Natural killer cell treated with Interleukin-12 subunit alpha and Interleukin-12 subunit beta and Interleukin-15 and Interleukin-18, amount 100 ng/mL, for 72 hours (primary cell): ENCODE measurements around the gene ARL4A. TPM values are rescaled to one million over a fixed set of nuclear protein-coding genes. Genes with fewer than 3 reads are reported as not detected.
A peak's percentile ranks its signal among the peaks of the same experiment; 100 is the strongest.
"Not testable (repeated sequence)": the region's sequence is repeated elsewhere in the genome, so short reads cannot be mapped to it uniquely, and the experiment has no call there.

Experiments used
- ATAC-seq, 2 donors: fragments of 150-1000 bp; cut with Tn5 transposase in 1 of 2; sonication (Bioruptor Pico), chemical (Tn5 transposase) in 1 of 2; 2 replicates each; pipeline ENCODE4 v1.10.0; 2021
- DNase-seq: peaks from one replicate; pipeline ENCODE4 v3.0.0; 2022; ENCODE audit warnings: low spot score
- H3K27ac Mint-ChIP-seq, 2 donors: 1 replicate in 1 of 2; 2 replicates in 1 of 2; pipeline ENCODE4 v1.8.0; 2022; ENCODE audit warnings: mixed read lengths in 2 of 2, mild to moderate bottlenecking in 1 of 2, moderate library complexity in 1 of 2
- H3K27me3 Mint-ChIP-seq, 2 donors: 1 replicate in 1 of 2; 2 replicates in 1 of 2; pipeline ENCODE4 v1.8.0; 2022; ENCODE audit warnings: mixed read lengths in 2 of 2
- H3K36me3 Mint-ChIP-seq: one replicate; pipeline ENCODE4 v1.8.0; 2022; ENCODE audit warnings: mixed read lengths
- H3K4me1 Mint-ChIP-seq, 2 donors: 1 replicate in 1 of 2; 2 replicates in 1 of 2; pipeline ENCODE4 v1.8.0; 2022; ENCODE audit warnings: low read depth in 2 of 2, mixed read lengths in 2 of 2, mild to moderate bottlenecking in 1 of 2
- H3K4me3 Mint-ChIP-seq: one replicate; pipeline ENCODE4 v1.8.0; 2022; ENCODE audit warnings: mixed read lengths
- H3K9me3 Mint-ChIP-seq: 2 replicates; pipeline ENCODE4 v1.8.0; 2022; ENCODE audit warnings: mixed read lengths
- total RNA-seq, 2 donors: library from RNA; stranded (reverse); gene quantifications; one replicate each; pipeline ENCODE4 v1.2.3, GENCODE V29; 2022

Gene ARL4A
- total RNA-seq, 2 donors from 2014 or later = 9.4 to 16.3 TPM

- DNase-seq (no peak), ATAC-seq (no peak)
- Mint-ChIP-seq H3K36me3 (no peaks in the 10 kb centered on the region), H3K4me3 (no peak overlapping the region), H3K4me1 (no peaks in the 10 kb centered on the region), H3K27me3 (peaks cover 0 to 2% of the 10 kb centered on the region in 2 donors), H3K27ac (no peak overlapping the region), H3K9me3 (no peaks in the 10 kb centered on the region)
Observed at GRCh38 chr7:12649348-12649747, 38.1 kb upstream of the ARL4A start.

GRCh38 chr7:12650080-12650479, 37.4 kb upstream of the ARL4A start:
- Mint-ChIP-seq H3K27me3 (peaks cover 0 to 2% of the 10 kb centered on the region in 2 donors), H3K27ac (no peak overlapping the region), H3K9me3 (no peaks in the 10 kb centered on the region), H3K4me1 (no peaks in the 10 kb centered on the region), H3K36me3 (no peaks in the 10 kb centered on the region), H3K4me3 (no peak overlapping the region)
- no peak for ATAC-seq
- DNase-seq = no peak

GRCh38 chr7:12653110-12653509, 34.3 kb upstream of the ARL4A start:
- Mint-ChIP-seq H3K27ac (no peak overlapping the region), H3K36me3 (no peaks in the 10 kb centered on the region)
- ATAC-seq = no peak

GRCh38 chr7:12653518-12653917, 33.9 kb upstream of the ARL4A start:
- Mint-ChIP-seq H3K36me3 (no peaks in the 10 kb centered on the region), H3K9me3 (no peaks in the 10 kb centered on the region), H3K4me3 (no peak overlapping the region), H3K4me1 (no peaks in the 10 kb centered on the region), H3K27me3 (no peaks in the 10 kb centered on the region), H3K27ac (no peak overlapping the region)
- DNase-seq = no peak
- no peak for ATAC-seq

More at GRCh38 chr7:12653110-12653509, 34.3 kb upstream of the ARL4A start:
- DNase-seq = no peak
- H3K27me3 Mint-ChIP-seq = no peaks in the 10 kb centered on the region
- no peaks in the 10 kb centered on the region for H3K9me3 Mint-ChIP-seq
- no peak overlapping the region for H3K4me3 Mint-ChIP-seq
- no peaks in the 10 kb centered on the region for H3K4me1 Mint-ChIP-seq

- H3K36me3 Mint-ChIP-seq = no peaks in the 10 kb centered on the region
- H3K4me3 Mint-ChIP-seq = no peak overlapping the region
- no peak overlapping the region for H3K27ac Mint-ChIP-seq
- no peaks in the 10 kb centered on the region for H3K9me3 Mint-ChIP-seq
- no peaks in the 10 kb centered on the region for H3K4me1 Mint-ChIP-seq
- no peak for DNase-seq
- H3K27me3 Mint-ChIP-seq = peaks cover 0 to 1% of the 10 kb centered on the region in 2 donors
- no peak for ATAC-seq
Observed at GRCh38 chr7:12655161-12655560, 32.3 kb upstream of the ARL4A start.

DNA sequence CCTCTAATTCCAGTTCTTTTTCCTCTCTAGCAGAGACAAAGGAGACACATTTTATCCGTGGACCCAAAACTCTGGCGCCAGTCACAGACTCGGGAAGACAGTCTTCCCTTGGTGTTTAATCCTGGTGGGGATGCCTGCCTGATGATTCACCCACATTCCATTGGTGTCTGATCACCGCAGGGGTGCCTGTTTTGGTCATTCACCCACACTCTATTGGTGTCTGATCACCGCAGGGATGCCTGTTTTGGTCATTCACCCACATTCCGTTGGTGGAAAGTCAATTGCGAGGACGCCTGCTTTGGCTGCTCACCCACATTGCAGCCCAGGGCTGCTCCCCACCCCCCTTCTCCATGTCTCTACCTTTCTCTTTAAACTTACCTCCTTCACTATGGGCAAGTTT, 27.0 kb upstream of the ARL4A start:
- H3K4me1 Mint-ChIP-seq, ATAC-seq, H3K27ac Mint-ChIP-seq, H3K4me3 Mint-ChIP-seq, H3K9me3 Mint-ChIP-seq, H3K27me3 Mint-ChIP-seq, DNase-seq, H3K36me3 Mint-ChIP-seq: not testable (repeated sequence)

DNA sequence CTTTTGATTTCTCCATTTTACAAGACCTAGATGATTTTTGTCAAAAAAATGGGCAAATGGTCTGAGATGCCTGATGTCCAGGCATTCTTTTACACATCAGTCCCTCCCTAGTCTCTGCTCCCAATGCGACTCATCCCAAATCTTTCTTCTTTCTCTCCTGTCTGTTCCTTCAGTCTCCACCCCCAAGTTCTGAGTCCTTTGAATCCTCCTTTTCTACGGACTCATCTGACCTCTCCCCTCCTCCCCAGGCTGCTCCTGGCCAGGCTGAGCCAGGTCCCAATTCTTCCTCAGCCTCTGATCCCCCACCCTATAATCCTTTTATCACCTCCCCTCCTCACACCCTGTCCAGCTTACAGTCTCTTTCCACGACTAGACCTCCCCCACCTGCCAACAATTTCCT, 26.4 kb upstream of the ARL4A start:
- not testable (repeated sequence) for H3K27me3 Mint-ChIP-seq, H3K9me3 Mint-ChIP-seq, H3K36me3 Mint-ChIP-seq, ATAC-seq, H3K27ac Mint-ChIP-seq, H3K4me3 Mint-ChIP-seq, DNase-seq, H3K4me1 Mint-ChIP-seq

DNA sequence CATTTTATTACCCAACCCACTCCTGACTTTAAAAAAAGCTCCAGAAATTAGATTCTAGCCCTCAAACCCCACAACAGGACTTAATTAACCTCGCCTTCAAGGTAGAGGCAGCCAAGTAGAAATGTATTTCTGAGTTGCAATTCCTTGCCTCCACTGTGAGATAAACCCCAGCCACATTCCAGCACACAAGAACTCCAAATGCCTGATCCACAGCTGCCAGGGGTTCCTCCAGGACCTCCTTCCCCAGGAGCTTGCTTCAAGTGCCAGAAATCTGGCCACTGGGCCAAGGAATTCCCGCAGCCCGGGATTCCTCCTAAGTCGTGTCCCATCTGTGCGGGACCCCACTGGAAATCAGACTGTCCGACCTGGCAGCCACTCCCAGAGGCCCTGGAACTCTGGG, 25.9 kb upstream of the ARL4A start:
- Mint-ChIP-seq H3K9me3 (no peaks in the 10 kb centered on the region), H3K4me1 (no peaks in the 10 kb centered on the region)

DNA sequence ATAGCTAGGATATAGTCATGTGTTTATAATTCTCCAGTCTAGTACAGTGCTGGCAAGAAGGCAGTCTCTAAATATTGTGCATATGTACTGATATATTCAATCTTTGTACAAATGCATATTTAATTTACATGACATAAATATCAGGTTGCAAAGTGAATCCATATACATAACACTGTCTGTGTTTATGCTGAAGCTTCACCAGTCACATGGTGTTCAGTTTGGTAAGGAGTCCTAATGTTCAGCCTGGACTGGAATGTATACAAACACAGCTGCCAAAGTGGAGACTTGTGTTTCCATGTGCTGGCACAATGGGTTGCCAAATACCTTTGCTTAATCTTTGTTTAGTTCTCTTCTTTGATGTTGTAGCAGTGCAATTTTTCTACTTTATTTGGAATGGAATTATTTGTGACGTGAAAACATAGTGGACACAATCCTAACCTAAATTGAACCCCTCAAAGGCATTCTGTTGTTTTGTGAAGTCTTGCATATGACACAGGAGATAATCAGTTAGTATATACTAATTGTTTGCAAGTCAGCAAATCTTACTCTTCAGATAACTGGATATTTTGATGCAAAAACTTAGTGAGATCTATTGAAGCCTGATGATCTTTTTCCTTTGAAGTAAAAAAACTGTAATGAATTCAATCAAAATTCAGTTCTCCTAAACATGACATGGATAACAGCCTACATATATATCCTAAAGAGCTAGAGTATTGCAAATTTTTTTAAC, 17.3 kb upstream of the ARL4A start:
- Mint-ChIP-seq H3K4me1 (peaks cover 4 to 5% of the 10 kb centered on the region in 2 donors), H3K36me3 (no peaks in the 10 kb centered on the region), H3K4me3 (no peak overlapping the region), H3K27me3 (no peaks in the 10 kb centered on the region), H3K9me3 (no peaks in the 10 kb centered on the region), H3K27ac (no peak overlapping the region)
- no peak for DNase-seq
- ATAC-seq = no peak

More for the DNA sequence above, 25.9 kb upstream of the ARL4A start:
- peaks cover 0 to 3% of the 10 kb centered on the region in 2 donors for H3K27me3 Mint-ChIP-seq
- no peaks in the 10 kb centered on the region for H3K36me3 Mint-ChIP-seq
- ATAC-seq (no peak), DNase-seq (no peak)
- H3K27ac Mint-ChIP-seq = no peak overlapping the region
- H3K4me3 Mint-ChIP-seq = no peak overlapping the region

DNA sequence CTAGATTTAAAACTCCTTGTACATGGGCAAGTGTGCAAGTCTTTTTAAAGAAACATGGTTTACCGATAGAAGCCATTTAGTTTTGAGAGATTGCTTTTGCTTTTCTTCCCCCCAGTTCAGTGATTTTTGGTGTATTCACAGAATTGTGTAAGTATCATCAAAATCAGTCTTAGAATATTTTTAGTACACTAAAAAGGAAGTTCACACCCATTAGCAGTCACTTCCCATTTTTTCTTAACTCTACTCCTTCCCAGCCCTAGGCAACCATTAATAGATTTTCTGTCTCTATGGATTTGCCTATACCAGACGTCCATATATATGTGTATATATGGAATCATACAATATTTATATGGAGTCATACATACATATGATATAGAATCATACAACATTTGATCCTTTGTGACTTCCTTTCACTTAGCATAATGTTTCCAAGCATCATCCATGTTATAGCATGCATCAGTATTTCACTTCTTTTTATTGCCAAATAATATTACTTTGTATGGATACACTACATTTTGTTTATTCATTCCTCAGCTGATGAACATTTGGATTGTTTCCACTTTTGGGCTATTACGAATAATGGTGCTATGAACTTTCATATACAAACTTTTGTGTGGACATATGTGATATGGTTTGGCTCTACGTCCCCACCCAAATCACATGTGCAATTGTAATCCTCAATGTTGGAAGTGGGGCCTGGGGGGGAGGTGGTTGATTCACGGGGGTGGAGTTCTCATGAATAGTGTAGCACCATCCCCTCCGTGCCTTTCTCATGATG, 16.5 kb upstream of the ARL4A start:
- Mint-ChIP-seq H3K27ac (no peak overlapping the region), H3K4me1 (peaks cover 7 to 8% of the 10 kb centered on the region in 2 donors), H3K27me3 (no peaks in the 10 kb centered on the region), H3K9me3 (no peaks in the 10 kb centered on the region), H3K36me3 (no peaks in the 10 kb centered on the region), H3K4me3 (no peak overlapping the region)
- no peak for DNase-seq
- ATAC-seq = no peak

DNA sequence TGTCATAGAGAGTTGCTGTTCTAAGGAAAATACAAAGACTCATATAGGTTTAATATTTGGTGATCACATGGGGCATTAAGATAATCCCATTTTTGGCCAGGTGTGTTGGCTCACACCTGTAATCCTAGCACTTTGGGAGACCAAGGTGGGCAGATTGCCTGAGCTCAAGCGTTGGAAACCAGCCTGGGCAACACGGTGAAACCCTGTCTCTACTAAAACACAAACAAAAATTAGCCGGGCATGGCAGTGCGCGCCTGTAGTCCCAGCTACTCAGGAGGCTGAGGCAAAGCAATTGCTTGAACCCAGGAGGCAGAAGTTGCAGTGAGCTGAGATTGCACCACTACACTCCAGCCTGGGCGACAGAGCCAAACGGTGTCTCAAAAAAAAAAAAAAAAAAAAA, 14.0 kb upstream of the ARL4A start:
- H3K4me3 Mint-ChIP-seq, H3K9me3 Mint-ChIP-seq, H3K27me3 Mint-ChIP-seq, H3K4me1 Mint-ChIP-seq, ATAC-seq, DNase-seq, H3K27ac Mint-ChIP-seq, H3K36me3 Mint-ChIP-seq: not testable (repeated sequence)

DNA sequence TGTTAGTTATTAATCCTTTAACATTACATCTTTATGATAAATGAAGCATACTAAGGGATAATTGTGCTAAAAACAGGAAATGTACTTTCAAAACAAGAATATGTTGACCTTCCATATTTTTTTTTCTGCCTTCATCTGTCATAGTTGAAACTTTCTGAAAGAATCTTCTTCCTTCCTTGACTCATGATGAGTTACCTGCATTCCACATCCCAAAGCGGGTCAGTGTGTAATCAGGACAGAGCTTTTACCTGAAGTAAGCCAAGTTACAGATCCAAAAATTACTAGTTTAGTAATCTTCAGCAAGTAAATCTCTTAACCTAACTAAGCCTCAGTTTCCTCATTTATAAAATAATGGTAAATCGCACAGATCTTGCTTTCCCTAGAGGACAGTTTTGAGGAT, 13.4 kb upstream of the ARL4A start:
- Mint-ChIP-seq H3K36me3 (no peaks in the 10 kb centered on the region), H3K9me3 (no peaks in the 10 kb centered on the region), H3K27me3 (no peaks in the 10 kb centered on the region), H3K4me3 (no peak overlapping the region), H3K4me1 (peaks cover 7 to 8% of the 10 kb centered on the region in 2 donors), H3K27ac (no peak overlapping the region)
- DNase-seq (no peak), ATAC-seq (no peak)

GRCh38 chr7:12674861-12675260, 12.6 kb upstream of the ARL4A start:
- H3K4me1 Mint-ChIP-seq = peaks cover 7 to 8% of the 10 kb centered on the region in 2 donors
- no peaks in the 10 kb centered on the region for H3K27me3 Mint-ChIP-seq
- no peaks in the 10 kb centered on the region for H3K9me3 Mint-ChIP-seq
- H3K27ac Mint-ChIP-seq = no peak overlapping the region
- no peak for DNase-seq
- H3K36me3 Mint-ChIP-seq = no peaks in the 10 kb centered on the region
- peak; percentile 64 to 75 for ATAC-seq
- H3K4me3 Mint-ChIP-seq = no peak overlapping the region
